SU-DHL-6 (cell line): ENCODE data around the gene POFUT1.
"Not testable (repeated sequence)": the region's sequence is repeated elsewhere in the genome, so short reads cannot be mapped to it uniquely, and the experiment has no call there.

Source experiments
- H2AFZ ChIP-seq: fragments of 200-600 bp; sonication (generic); 2 replicates; pipeline ENCODE4 v1.6.1; 2014; ENCODE audit warnings: low read depth, mild to moderate bottlenecking, moderate library complexity, mixed read lengths, antibody characterized with exemption, low read length; ENCODE audit not compliant: severe bottlenecking
- H3F3A ChIP-seq: fragments of 200-600 bp; shearing (Covaris generic); 2 replicates; pipeline ENCODE4 v1.6.0; 2016; ENCODE audit warnings: antibody characterized with exemption, mild to moderate bottlenecking; ENCODE audit not compliant: insufficient read depth
- H3K27ac ChIP-seq: fragments of 200-600 bp; sonication (generic); 2 replicates; pipeline ENCODE4 v1.5.1; 2016; ENCODE audit warnings: low read depth, mild to moderate bottlenecking, low read length, moderate library complexity, mixed read lengths
- H3K27me3 ChIP-seq: fragments of 200-600 bp; sonication (generic), shearing (Covaris generic); 2 replicates; pipeline ENCODE4 v1.6.0; 2014; ENCODE audit warnings: mild to moderate bottlenecking, low read length
- H3K36me3 ChIP-seq: fragments of 200-600 bp; sonication (generic); 2 replicates; pipeline ENCODE4 v1.6.1; 2014; ENCODE audit warnings: mild to moderate bottlenecking, low read length, mixed read lengths
- H3K4me2 ChIP-seq: fragments of 300-600, 200-600 bp; shearing (Covaris generic), sonication (generic); 2 replicates; pipeline ENCODE4 v1.6.0; 2014; ENCODE audit warnings: low read length, low read depth, mild to moderate bottlenecking; ENCODE audit not compliant: poor library complexity, severe bottlenecking
- H3K4me3 ChIP-seq: fragments of 200-600 bp; sonication (generic); 2 replicates; pipeline ENCODE4 v1.5.1; 2014; ENCODE audit warnings: antibody characterized with exemption, low read length, mild to moderate bottlenecking, mixed read lengths; ENCODE audit not compliant: insufficient read depth, poor library complexity, severe bottlenecking
- H3K79me2 ChIP-seq: fragments of 200-600 bp; sonication (generic); 2 replicates; pipeline ENCODE4 v1.6.1; 2014; ENCODE audit warnings: mild to moderate bottlenecking, low read length, moderate library complexity; ENCODE audit not compliant: insufficient read depth
- H3K9ac ChIP-seq: fragments of 200-600 bp; sonication (generic); 2 replicates; pipeline ENCODE4 v1.7.0; 2014; ENCODE audit warnings: mild to moderate bottlenecking, low read length
- H3K9me2 ChIP-seq: fragments of 200-600 bp; sonication (generic); replicated peaks from 2 replicates; pipeline ENCODE4 v1.6.1; 2014; ENCODE audit warnings: low read length; ENCODE audit not compliant: insufficient read depth
- H3K9me3 ChIP-seq: fragments of 200-600 bp; sonication (generic); 2 replicates; pipeline ENCODE4 v1.6.1; 2014; ENCODE audit warnings: low read length, mixed read lengths; ENCODE audit not compliant: insufficient read depth
- H4K20me1 ChIP-seq: fragments of 200-600 bp; sonication (generic); 2 replicates; pipeline ENCODE4 v1.6.1; 2014; ENCODE audit warnings: low read depth, mild to moderate bottlenecking, antibody characterized with exemption, low read length, moderate library complexity, mixed read lengths
- CTCF ChIP-seq: fragments of 200-600 bp; sonication (generic); IDR thresholded peaks from one replicate; pipeline ENCODE4 v1.5.1; 2017; ENCODE audit warnings: antibody characterized with exemption, mild to moderate bottlenecking, low read length, moderate library complexity; ENCODE audit not compliant: insufficient read depth, poor library complexity, severe bottlenecking
- EZH2phosphoT487 ChIP-seq: fragments of 200-600 bp; sonication (generic), shearing (Covaris generic); conservative IDR thresholded peaks from 2 replicates; pipeline ENCODE4 v1.6.1; 2018; ENCODE audit warnings: mild to moderate bottlenecking, antibody characterized with exemption, low read length, moderate library complexity, mixed read lengths

The POFUT1 gene

GRCh38 chr20:32271620-32272019, 63.9 kb downstream of the POFUT1 start:
- Histone ChIP-seq H3K4me3 (no peak overlapping the region), H2AFZ (no peak overlapping the region), H3F3A (peaks cover 5% of the 10 kb centered on the region; the same call in 1 of the 2 replicates), H3K9me3 (peaks cover 3% of the 10 kb centered on the region; the same call in 1 of the 2 replicates), H3K9me2 (no peaks in the 10 kb centered on the region), H3K79me2 (no peaks in the 10 kb centered on the region), H4K20me1 (no peaks in the 10 kb centered on the region), H3K4me2 (no peak overlapping the region), H3K27me3 (no peaks in the 10 kb centered on the region), H3K9ac (no peak overlapping the region), H3K36me3 (no peaks in the 10 kb centered on the region), H3K27ac (no peak overlapping the region)
- TF ChIP-seq EZH2phosphoT487 (no peak), CTCF (no peak)

GRCh38 chr20:32274359-32274758, 66.7 kb downstream of the POFUT1 start:
- H3K36me3 ChIP-seq: no peaks in the 10 kb centered on the region
- H3K4me2 ChIP-seq: no peak overlapping the region
- no peak overlapping the region for H3K9ac ChIP-seq
- H3F3A ChIP-seq: peaks cover 13% of the 10 kb centered on the region
- TF ChIP-seq EZH2phosphoT487 (no peak), CTCF (no peak)
- H4K20me1 ChIP-seq: no peaks in the 10 kb centered on the region
- no peak overlapping the region for H3K4me3 ChIP-seq
- peaks cover 17% of the 10 kb centered on the region for H3K79me2 ChIP-seq
- H3K27me3 ChIP-seq: no peaks in the 10 kb centered on the region
- H2AFZ ChIP-seq: no peak overlapping the region
- H3K9me3 ChIP-seq: peaks cover 3% of the 10 kb centered on the region; the same call in 1 of the 2 replicates
- H3K27ac ChIP-seq: no peak overlapping the region
- no peaks in the 10 kb centered on the region for H3K9me2 ChIP-seq

- not testable (repeated sequence) for H3K4me2 ChIP-seq, H3K36me3 ChIP-seq, H3K27ac ChIP-seq, H3K4me3 ChIP-seq, H3K9ac ChIP-seq, H3K27me3 ChIP-seq, H3K9me2 ChIP-seq, H4K20me1 ChIP-seq, H3K9me3 ChIP-seq, H2AFZ ChIP-seq
- H3F3A ChIP-seq: peaks cover 18% of the 10 kb centered on the region
- peaks cover 25% of the 10 kb centered on the region for H3K79me2 ChIP-seq
Measured at GRCh38 chr20:32275163-32275562, 67.5 kb downstream of the POFUT1 start.

GRCh38 chr20:32277361-32278198, 69.9 kb downstream of the POFUT1 start, which contains the start of gene KIF3B:
Gene KIF3B, plus strand, starts transcription at chr20:32277651. Its CDS starts 32,127 bp downstream, at chr20:32309778.
- H3K9me3 ChIP-seq: peaks cover 3% of the 10 kb centered on the region; the same call in 1 of the 2 replicates
- H3K36me3 ChIP-seq: no peaks in the 10 kb centered on the region
- H3K27ac ChIP-seq: peak within 1 kb of the TSS; percentile 78

More at GRCh38 chr20:32277361-32278198, 69.9 kb downstream of the POFUT1 start, which contains the start of gene KIF3B:
- Histone ChIP-seq H3K9me2 (no peaks in the 10 kb centered on the region), H3K4me2 (peak within 1 kb of the TSS; percentile 73), H4K20me1 (no peaks in the 10 kb centered on the region), H3K9ac (peak within 1 kb of the TSS; percentile 82), H3K4me3 (peak within 1 kb of the TSS; percentile 91), H3K27me3 (no peaks in the 10 kb centered on the region), H3K79me2 (peaks cover 45% of the 10 kb centered on the region), H3F3A (peaks cover 39% of the 10 kb centered on the region), H2AFZ (peak within 1 kb of the TSS; percentile 82)
- no peak for TF ChIP-seq CTCF
- no peak for TF ChIP-seq EZH2phosphoT487
